ENCODE measurements around the gene IGLL5. TPM values are rescaled to one million over a fixed set of nuclear protein-coding genes. Genes with fewer than 3 reads are reported as not detected.

Gene IGLL5
- total RNA-seq, 3 donors from 2014 or later, result 11.1 to 41.3 TPM; not detected in 1

- no peaks in the 10 kb centered on the region for H3K4me1 ChIP-seq
- intact Hi-C loops (cut with DNase I; ENCODE audit: low total_unique reads), result no loop called here
- no peaks in the 10 kb centered on the region for H3K36me3 ChIP-seq
- H3K9me3 ChIP-seq, result no peaks in the 10 kb centered on the region
- H3K4me3 ChIP-seq, result no peak overlapping the region
- DNase-seq (ENCODE audit: low spot score in 2 of 2), result no peak
- no peak for TF ChIP-seq POLR2AphosphoS5 (IDR thresholded peaks at IDR 0.05)
- no peak for TF ChIP-seq POLR2A (IDR thresholded peaks at IDR 0.05)
- no peak for TF ChIP-seq CTCF (IDR thresholded peaks at IDR 0.05)
- no peaks in the 10 kb centered on the region for H3K27me3 ChIP-seq
- H3K27ac ChIP-seq, result no peak overlapping the region
These were observed 37.7 kb upstream of the IGLL5 start for GRCh38 chr22:22849640-22850610.

- H3K27me3 ChIP-seq, result peaks cover 0 to 7% of the 10 kb centered on the region in 2 donors
- H3K9me3 ChIP-seq, result no peaks in the 10 kb centered on the region
- no peaks in the 10 kb centered on the region for H3K4me1 ChIP-seq
- no peaks in the 10 kb centered on the region for H3K36me3 ChIP-seq
- intact Hi-C loops (cut with DNase I; ENCODE audit: low total_unique reads), result no loop called here
- no peak for TF ChIP-seq CTCF (IDR thresholded peaks at IDR 0.05)
- no peak for DNase-seq (ENCODE audit: low spot score in 2 of 2)
- no peak overlapping the region for H3K4me3 ChIP-seq
- no peak overlapping the region for H3K27ac ChIP-seq
These were observed 35.6 kb upstream of the IGLL5 start for GRCh38 chr22:22851969-22852368.

GRCh38 chr22:22853713-22854112, 33.9 kb upstream of the IGLL5 start:
- H3K9me3 ChIP-seq, result no peaks in the 10 kb centered on the region
- H3K36me3 ChIP-seq, result no peaks in the 10 kb centered on the region
- no peak overlapping the region for H3K27ac ChIP-seq
- intact Hi-C loops (cut with DNase I; ENCODE audit: low total_unique reads), result no loop called here
- H3K4me3 ChIP-seq, result no peak overlapping the region
- no peak for DNase-seq (ENCODE audit: low spot score in 2 of 2)
- H3K4me1 ChIP-seq, result no peaks in the 10 kb centered on the region
- TF ChIP-seq POLR2A (IDR thresholded peaks at IDR 0.05) (no peak), CTCF (IDR thresholded peaks at IDR 0.05) (no peak), POLR2AphosphoS5 (IDR thresholded peaks at IDR 0.05) (no peak)
- H3K27me3 ChIP-seq, result peaks cover 0 to 7% of the 10 kb centered on the region in 2 donors

- Histone ChIP-seq H3K9me3 (no peaks in the 10 kb centered on the region), H3K27ac (no peak overlapping the region), H3K4me1 (no peaks in the 10 kb centered on the region), H3K27me3 (peaks cover 0 to 7% of the 10 kb centered on the region in 2 donors), H3K36me3 (no peaks in the 10 kb centered on the region), H3K4me3 (no peak overlapping the region)
- intact Hi-C loops (cut with DNase I; ENCODE audit: low total_unique reads), result no loop called here
- no peak for TF ChIP-seq POLR2AphosphoS5 (IDR thresholded peaks at IDR 0.05)
- no peak for TF ChIP-seq CTCF (IDR thresholded peaks at IDR 0.05)
- no peak for TF ChIP-seq POLR2A (IDR thresholded peaks at IDR 0.05)
- no peak for DNase-seq (ENCODE audit: low spot score in 2 of 2)
These were observed 33.1 kb upstream of the IGLL5 start for GRCh38 chr22:22854466-22854865.

GRCh38 chr22:22855085-22855484, 32.5 kb upstream of the IGLL5 start:
- no peak overlapping the region for H3K4me3 ChIP-seq
- DNase-seq (ENCODE audit: low spot score in 2 of 2), result no peak
- intact Hi-C loops (cut with DNase I; ENCODE audit: low total_unique reads), result no loop called here
- no peaks in the 10 kb centered on the region for H3K36me3 ChIP-seq
- no peaks in the 10 kb centered on the region for H3K4me1 ChIP-seq
- TF ChIP-seq POLR2A (IDR thresholded peaks at IDR 0.05) (no peak), POLR2AphosphoS5 (IDR thresholded peaks at IDR 0.05) (no peak), CTCF (IDR thresholded peaks at IDR 0.05) (no peak)
- no peaks in the 10 kb centered on the region for H3K9me3 ChIP-seq
- peaks cover 0 to 7% of the 10 kb centered on the region in 2 donors for H3K27me3 ChIP-seq
- no peak overlapping the region for H3K27ac ChIP-seq
